Lung microvascular endothelial cell (primary cell): ENCODE results near the gene BEST3. TPM values are rescaled to one million over a fixed set of nuclear protein-coding genes. Genes with fewer than 3 reads are reported as not detected.
"Not testable (repeated sequence)": the region's sequence is repeated elsewhere in the genome, so short reads cannot be mapped to it uniquely, and the experiment has no call there.

Source experiments
- DNase-seq, 2 donors: peaks; one replicate each; pipeline versions ENCODE4 v3.0.0 to v3.0.0-alpha.2; 2010; ENCODE audit warnings: low read depth in 2 of 2
- total RNA-seq: library from RNA; depleted of rRNA; stranded (reverse); fragments of >200 nt; gene quantifications from 2 replicates; pipeline ENCODE4 v1.2.1, GENCODE V29; 2014

Gene BEST3
- total RNA-seq, 1 donor from 2014 or later, result 0.60 TPM

GRCh38 chr12:69649529-69649928 is 49.6 kb downstream of the BEST3 start:
- DNase-seq, result no peak

GRCh38 chr12:69648476-69648875 is 50.6 kb downstream of the BEST3 start:
- peak in 1 of 2 donors; percentile 48 for DNase-seq

- no peak for DNase-seq
Measured at GRCh38 chr12:69647178-69647577, 51.9 kb downstream of the BEST3 start.

GRCh38 chr12:69645031-69645430 is 54.1 kb downstream of the BEST3 start:
- no peak for DNase-seq

- no peak for DNase-seq
Measured at GRCh38 chr12:69644511-69644910, 54.6 kb downstream of the BEST3 start.

GRCh38 chr12:69642531-69642930 is 56.6 kb downstream of the BEST3 start:
- DNase-seq, result no peak

GRCh38 chr12:69641546-69641945 is 57.6 kb downstream of the BEST3 start:
- DNase-seq, result no peak

GRCh38 chr12:69639400-69640016 is 59.6 kb downstream of the BEST3 start:
- peak; percentile 80 to 81 for DNase-seq

- DNase-seq, result no peak
Measured at GRCh38 chr12:69633061-69633460, 66.0 kb downstream of the BEST3 start.

GRCh38 chr12:69630191-69630590 is 68.9 kb downstream of the BEST3 start:
- DNase-seq, result no peak

- DNase-seq, result no peak
Measured at GRCh38 chr12:69627501-69627900, 71.6 kb downstream of the BEST3 start.

GRCh38 chr12:69623970-69624369 is 75.1 kb downstream of the BEST3 start:
- no peak for DNase-seq

- DNase-seq, result no peak
Measured at GRCh38 chr12:69621551-69621950, 77.6 kb downstream of the BEST3 start.

- no peak for DNase-seq
Measured at GRCh38 chr12:69620921-69621320, 78.2 kb downstream of the BEST3 start.

- no peak for DNase-seq
Measured at GRCh38 chr12:69620077-69620476, 79.0 kb downstream of the BEST3 start.

- DNase-seq, result no peak
Measured at GRCh38 chr12:69619050-69619449, 80.1 kb downstream of the BEST3 start.

GRCh38 chr12:69616025-69616424 is 83.1 kb downstream of the BEST3 start:
- DNase-seq, result no peak

GRCh38 chr12:69613351-69613750 is 85.8 kb downstream of the BEST3 start:
- no peak for DNase-seq

- DNase-seq, result no peak
Measured at GRCh38 chr12:69610729-69611128, 88.4 kb downstream of the BEST3 start, which contains the start of gene LRRC10. LRRC10 (minus strand) TSS chr12:69610907; CDS start chr12:69610838, 69 bp downstream.

GRCh38 chr12:69610126-69610525 is 89.0 kb downstream of the BEST3 start:
- no peak for DNase-seq

- peak; percentile 42 to 75 for DNase-seq
Measured at GRCh38 chr12:69608114-69608513, 91.0 kb downstream of the BEST3 start.

- DNase-seq, result not testable (repeated sequence)
Measured at GRCh38 chr12:69604275-69604674, 94.8 kb downstream of the BEST3 start.
